GM21528 (cell line): ENCODE data around the gene PTEN.

Experiments
- ATAC-seq: cut with Tn5 transposase; IDR thresholded peaks from one replicate; pipeline ENCODE4 v1.9.1; 2021; ENCODE audit warnings: mild to moderate bottlenecking, moderate library complexity; ENCODE audit not compliant: unreplicated experiment, low FRiP score

The PTEN gene

DNA sequence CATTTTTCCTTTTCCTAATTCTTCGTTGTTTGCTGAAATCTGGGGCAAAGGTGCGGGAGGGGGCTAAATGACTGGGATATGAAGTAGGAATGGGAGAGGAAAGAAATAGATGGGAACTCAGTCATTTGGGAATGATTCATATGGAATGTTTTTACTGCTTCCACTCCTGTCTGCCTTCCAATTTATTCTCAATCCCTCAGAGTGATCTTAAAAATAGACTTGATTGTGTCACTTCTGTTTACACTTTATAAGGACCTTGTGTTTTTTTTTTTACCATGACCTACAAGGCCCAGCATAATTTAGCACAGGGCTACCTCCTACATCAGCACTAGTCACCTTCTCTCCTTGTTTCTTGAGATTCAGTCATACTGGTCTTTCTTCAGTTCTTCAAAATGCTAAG lies 97.9 kb downstream of the PTEN start:
- ATAC-seq: no peak

DNA sequence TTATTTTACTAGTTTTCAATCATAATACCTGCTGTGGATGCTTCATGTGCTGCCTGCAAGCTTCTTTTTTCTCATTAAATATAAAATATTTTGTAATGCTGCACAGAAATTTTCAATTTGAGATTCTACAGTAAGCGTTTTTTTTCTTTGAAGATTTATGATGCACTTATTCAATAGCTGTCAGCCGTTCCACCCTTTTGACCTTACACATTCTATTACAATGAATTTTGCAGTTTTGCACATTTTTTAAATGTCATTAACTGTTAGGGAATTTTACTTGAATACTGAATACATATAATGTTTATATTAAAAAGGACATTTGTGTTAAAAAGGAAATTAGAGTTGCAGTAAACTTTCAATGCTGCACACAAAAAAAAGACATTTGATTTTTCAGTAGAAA lies 103.0 kb downstream of the PTEN start:
- ATAC-seq: no peak

DNA sequence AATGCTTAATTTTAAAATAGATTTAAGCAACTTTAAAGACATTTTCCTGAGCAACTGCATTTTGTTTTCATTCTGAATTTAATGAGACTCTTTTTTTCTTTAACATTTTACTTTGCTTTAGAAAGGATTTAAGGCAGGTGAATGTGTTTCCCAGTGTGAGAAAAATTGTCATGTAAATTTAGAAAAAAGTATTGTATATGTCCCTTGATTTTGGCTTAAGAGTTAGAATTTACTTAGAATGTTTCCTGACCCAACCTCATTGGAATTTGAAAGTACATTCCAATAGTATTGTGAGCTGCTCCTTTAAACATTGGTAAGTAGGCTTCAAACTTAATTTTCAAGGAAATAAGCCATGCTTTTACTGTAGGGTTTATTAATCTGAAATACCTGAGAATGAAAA lies 110.2 kb downstream of the PTEN start:
- no peak for ATAC-seq

DNA sequence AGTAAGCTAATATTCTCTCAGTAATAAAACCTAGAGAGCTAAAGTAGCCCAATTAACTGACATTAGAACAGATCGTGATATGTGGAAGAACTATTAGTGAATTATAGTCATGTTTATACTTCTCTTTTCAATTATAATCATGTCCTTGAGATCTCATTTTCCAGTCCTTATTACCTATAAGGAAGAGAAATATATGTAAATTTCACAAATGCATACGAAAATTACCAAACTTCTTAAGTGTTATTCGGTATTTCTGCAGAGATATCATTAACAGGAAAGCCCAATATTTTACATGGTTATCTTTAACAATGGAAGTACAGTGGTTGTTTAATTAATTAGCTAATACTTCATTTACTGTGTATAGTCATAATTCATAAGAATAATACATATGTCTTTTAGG lies 110.7 kb downstream of the PTEN start:
- no peak for ATAC-seq

DNA sequence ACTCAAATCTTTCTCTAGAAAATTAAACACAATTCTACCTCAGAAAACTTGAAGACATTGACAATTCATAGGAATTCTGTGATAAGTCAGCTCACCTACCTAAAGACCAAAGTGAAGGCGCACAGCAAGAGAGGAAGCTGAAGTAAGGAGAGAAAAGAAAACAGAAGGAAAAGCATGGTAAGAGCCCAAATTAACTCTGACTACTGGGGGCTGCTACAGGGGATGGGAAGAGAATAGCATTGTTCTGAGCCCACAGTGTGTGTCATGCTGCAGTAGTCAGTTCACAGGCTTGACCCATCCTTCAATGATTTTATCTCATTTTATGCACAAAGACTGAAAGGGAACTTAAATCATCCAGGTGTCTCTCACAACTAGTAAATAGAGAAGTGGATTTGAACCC lies 111.3 kb downstream of the PTEN start:
- ATAC-seq: no peak

DNA sequence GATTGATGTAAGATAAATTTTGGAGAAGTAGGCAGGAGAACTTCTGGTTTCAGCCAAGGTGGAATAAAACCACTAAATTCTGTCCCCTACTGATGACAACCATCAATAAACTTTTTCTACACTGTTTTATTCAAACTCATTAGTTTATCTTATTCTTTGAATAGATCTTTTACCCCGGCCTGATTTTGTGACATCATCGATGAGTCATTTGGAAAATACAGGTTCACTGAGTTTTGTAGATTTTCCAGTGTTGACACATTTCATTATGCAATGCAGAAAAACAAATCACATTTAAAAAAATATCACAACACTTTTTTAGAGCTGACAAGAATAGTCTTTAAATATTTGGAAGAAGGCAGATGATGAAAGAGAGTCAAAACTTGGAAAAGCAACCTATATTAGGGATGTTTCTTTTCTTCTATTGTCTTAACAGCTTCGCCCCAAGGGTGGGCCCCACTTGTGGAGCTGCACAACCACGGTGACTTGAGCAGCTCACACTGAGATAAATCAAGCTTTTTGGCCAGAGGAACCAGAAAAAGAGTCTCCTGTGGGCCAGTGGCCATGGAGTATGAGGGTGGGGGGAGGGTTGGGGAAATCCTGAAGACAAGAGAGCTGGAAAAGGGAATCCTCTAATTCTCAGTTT lies 112.8 kb downstream of the PTEN start:
- ATAC-seq: no peak

DNA sequence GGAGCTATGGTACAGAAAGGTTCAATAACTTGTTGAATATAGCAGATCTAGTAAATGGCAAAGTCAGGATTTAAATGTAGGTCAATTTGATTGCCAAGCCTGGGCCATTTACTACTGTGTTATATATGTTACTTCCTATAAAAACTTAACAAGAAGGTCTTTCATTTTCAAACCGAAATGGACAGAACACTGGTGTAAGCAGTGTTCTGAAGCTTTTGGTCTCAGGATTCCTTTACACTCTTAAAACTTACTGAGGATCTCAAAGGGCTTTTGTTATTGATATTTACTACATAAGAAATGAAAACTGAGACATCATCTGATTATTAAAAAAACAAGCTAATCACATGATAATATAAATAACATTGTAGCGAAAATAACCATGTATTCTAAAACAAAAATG lies 114.7 kb downstream of the PTEN start:
- no peak for ATAC-seq

DNA sequence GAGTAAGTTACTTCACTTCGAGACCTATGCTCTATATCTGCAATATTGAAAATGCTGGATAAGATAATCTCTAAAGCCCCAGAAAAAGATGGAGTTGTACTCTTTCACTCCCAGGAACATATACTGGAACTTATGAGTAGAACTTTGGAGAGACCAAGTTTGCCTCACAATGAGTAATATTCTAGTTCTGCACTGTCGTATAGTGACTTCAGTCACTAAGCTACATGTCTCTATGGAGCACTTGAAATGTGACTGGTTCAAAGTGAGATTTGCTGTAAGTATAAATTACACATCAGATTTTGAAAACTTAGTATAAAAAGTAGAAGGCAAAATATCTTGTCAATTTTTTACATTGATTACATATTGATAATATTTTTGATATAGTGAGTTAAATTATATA lies 116.4 kb downstream of the PTEN start:
- ATAC-seq: no peak

DNA sequence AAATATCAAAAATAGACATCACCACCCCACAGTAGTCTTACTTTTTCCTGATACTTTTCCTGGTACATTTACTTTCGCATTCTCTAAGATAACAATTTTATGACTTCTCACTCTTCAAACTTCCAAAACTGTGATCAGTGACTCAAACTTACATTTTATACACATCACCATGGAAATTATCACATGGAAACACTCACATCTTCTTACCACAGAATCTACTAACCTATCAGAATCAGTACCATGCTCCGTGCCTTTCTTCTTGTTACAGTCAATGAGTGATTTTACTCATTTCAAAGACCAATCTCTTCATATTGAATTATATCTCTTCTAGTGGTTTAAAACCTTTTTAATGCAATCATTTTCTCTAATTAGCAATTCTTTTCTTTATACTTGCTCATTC lies 120.3 kb downstream of the PTEN start:
- no peak for ATAC-seq

DNA sequence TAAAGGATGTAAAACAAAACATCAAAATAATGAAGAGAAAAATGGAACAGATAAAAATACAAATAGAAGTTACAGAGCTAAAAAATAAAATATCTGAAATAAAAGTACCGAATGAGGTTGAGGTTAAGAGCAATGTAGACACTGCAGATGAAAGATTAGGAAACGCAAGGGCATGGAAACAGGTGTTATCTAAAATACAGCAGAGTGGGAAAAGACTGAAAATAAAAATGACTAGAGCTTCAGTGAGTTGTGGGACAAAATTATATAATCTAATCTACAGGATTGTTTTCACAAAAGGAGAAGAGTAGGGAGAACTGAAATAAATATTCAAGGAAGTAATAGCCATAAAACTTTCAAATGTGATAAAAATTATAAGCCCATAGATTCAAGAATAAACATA lies 123.8 kb downstream of the PTEN start:
- no peak for ATAC-seq

DNA sequence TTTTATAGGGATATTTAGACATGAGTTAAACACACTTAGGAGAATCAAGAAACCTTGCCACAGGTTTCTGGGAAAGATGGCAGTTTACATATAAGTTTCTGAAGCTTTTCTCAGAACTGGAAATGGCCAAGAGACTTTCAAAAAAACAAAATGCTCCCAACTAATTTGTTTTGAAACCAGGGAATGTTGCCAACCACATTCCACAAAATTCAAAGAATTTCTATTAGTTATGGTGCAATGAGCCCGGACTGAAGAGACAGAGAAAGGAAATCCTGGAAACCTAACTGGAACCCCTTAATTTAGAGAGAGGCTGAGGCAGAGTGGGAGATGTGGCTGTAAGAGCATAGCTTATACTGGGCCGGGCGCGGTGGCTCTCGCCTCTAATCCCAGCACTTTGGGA lies 128.5 kb downstream of the PTEN start:
- ATAC-seq: no peak

DNA sequence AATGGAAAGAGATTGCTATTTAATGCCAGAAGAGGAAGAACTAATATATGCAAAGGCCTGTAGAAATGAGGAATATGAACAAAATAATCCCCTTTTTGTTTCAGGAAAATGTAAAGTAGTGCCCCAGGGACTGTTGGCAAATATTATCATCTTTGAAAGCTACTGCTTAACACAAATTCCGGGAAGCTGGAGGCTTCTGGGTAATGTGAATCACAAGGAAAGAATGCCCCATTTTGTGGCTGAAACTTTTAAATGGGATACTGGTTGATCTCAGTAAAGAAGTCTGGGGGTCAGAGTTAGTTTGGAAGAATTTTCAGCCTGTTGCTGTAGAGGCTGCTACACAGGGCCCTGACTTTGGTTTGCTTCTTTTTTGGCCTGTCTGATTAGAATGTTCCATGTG lies 141.0 kb downstream of the PTEN start:
- no peak for ATAC-seq

DNA sequence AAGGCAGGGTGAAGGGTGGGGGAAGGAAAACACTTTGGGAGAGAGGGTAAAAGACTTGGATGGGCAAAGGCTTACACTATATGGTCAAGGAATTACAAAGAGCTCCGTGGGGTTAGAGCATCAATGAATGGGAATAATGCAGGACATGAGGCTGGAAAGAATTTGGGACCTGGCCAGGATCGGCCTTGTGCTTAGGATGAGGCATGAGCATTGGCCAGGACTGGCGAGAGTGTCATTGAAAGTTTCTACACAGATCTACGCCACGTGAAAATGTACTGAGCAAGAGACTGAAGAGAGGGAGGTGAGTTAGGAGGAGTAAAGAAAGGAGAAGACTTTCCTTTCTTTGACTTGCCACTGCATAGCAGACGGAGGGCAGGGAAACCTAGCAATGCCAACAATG lies 142.8 kb downstream of the PTEN start:
- ATAC-seq: no peak

DNA sequence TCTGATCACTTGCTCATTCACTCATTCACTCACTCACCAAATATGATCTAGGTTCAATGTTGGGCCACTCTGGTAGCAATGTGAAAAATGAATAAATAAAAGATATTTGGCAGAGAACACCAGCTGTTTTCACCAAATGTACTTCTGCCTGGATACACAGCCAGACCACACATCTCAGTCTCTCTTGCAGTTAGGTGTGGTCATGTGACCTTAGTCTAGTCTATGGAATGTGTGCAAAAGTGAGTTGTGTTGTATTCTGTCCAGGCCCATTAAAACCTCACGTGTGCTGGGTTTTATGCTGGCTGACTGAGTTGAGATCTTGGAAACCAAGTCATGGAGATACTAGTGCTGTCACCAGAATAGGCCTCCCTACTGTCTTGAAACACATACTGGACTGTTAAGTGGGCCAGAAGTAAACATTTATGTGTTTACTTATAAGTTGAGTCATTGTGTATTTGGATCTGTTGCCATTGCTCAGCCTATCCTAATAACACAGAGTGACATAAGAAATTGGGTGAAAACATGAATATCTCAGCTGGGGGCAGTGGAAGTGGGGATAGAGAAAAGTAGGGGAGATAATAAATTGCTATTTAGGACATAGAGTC lies 145.5 kb downstream of the PTEN start:
- no peak for ATAC-seq

DNA sequence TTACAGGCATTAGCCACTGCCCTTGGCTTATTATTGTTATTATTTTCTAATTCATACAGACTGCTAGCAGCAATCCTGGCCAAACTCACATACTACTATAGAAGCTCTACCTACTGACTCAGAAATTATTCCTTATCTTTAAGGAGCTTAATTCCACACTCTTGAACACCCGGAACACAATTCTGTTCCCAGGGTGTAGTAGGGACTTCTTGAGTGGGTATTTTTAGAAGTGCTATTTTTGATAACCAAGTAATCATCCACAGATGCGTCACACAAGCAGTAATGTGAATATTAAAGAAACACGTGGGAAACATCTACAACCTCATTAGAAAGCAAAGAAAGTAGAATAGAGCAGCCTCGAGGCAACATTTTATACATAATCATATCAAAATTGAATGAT lies 149.2 kb downstream of the PTEN start:
- no peak for ATAC-seq

DNA sequence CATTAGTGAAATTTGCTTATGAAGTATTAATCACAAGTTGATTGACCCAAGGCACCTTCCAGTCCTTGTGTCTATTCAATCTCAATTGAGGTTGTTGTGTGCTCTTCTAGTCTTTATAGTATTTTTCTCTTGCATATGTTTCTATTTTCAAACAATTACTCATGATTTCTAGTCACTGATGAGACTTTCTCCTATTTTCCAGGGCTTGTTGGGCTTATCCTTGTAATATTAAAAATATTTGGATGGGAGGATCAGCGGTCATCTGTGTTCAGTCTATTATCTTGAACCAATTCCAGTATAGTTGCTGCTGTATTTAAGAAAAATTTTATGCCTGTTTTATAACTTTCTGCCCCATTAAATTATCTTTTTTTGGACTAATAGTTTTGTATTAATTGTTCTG lies 154.4 kb downstream of the PTEN start:
- ATAC-seq: no peak

DNA sequence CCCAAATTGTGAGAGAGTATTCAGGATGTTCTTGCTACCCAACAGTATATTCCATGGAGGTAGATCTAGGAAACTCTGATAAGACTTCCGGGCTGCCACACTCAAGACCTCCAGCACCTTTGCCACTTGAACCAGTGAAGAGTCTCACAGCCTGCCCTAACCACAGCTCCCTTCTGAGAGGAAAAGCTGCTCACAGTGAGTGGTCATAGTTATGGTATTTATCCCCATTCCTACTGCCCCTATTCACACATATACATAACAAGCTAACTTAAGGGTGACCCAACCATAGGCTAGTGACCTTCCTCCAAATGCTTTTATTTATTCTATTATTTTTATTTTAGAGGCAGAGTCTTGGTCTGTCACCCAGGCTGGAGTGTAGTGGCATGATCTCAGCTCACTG lies 156.3 kb downstream of the PTEN start:
- ATAC-seq: no peak
